K562 (cell line): Measurements from ENCODE around the gene KIF1A. TPM values are rescaled to one million over a fixed set of nuclear protein-coding genes. Genes with fewer than 3 reads are reported as not detected.

Experiments used
- ATAC-seq: fragments of 200-7000 bp; cut with Tn5 transposase; 3 replicates; pipeline ENCODE4 v1.9.1; 2020; ENCODE audit warnings: moderate library complexity
- BruUV-seq: library from RNA; stranded (reverse); fragments of 400-500 nt; replicated peaks from 2 replicates; lab custom pipeline; 2021; lab: Mats Ljungman, UMichigan
- CTCF ChIA-PET: fragments of 300-600 bp; formaldehyde crosslinking; extraction: SDS; loops from one replicate; lab custom pipeline; 2021; ENCODE audit warnings: low intra/inter-chr PET ratio; lab: Yijun Ruan, JAX
- POLR2A ChIA-PET: fragments of 300-600, 350-650 bp; sonication (Branson Sonifier 250); formaldehyde crosslinking; extraction: SDS; loops from one replicate; lab custom pipeline; 2021; ENCODE audit warnings: antibody characterized with exemption, inconsistent platforms; lab: Yijun Ruan, JAX
- DNase-seq, 4 experiments: peaks; one replicate each; pipeline versions ENCODE4 v3.0.0 to v3.0.0-alpha.2; 2011 to 2018; ENCODE audit warnings: low spot score in 3 of 4, mixed read lengths in 3 of 4; ENCODE audit errors: extremely low read depth in 1 of 4
- FAIRE-seq: peaks from 2 replicates; lab custom pipeline; 2011; peaks lifted over from hg19 to GRCh38; lab: Jason Lieb, UNC
- H2AFZ ChIP-seq: 2 replicates; pipeline ENCODE4 v1.6.0; 2011; ENCODE audit warnings: low read depth, low read length, control low read depth, inconsistent platforms
- H3K27ac ChIP-seq: fragments of 200-600 bp; 3 replicates; pipeline ENCODE4 v1.8.0; 2011; ENCODE audit warnings: low read depth, mild to moderate bottlenecking, control low read depth, inconsistent platforms, low read length, moderate library complexity, mixed read lengths; ENCODE audit errors: extremely low read depth
- H3K27me3 ChIP-seq, 2 experiments: fragments of 300-600 bp in 1 of 2; 2 replicates in 1 of 2; 3 replicates in 1 of 2; pipeline versions ENCODE4 v1.6.0 to v1.8.0; 2011; ENCODE audit warnings: inconsistent platforms in 2 of 2, low read length in 2 of 2, mild to moderate bottlenecking in 1 of 2, mixed read lengths in 1 of 2, moderate library complexity in 1 of 2; ENCODE audit not compliant: control insufficient read depth in 2 of 2, insufficient read depth in 2 of 2
- H3K36me3 ChIP-seq: fragments of 300-600 bp; 3 replicates; pipeline ENCODE4 v1.8.0; 2011; ENCODE audit warnings: mild to moderate bottlenecking, low read length, inconsistent platforms; ENCODE audit not compliant: control insufficient read depth, insufficient read depth
- H3K4me1 ChIP-seq, 2 experiments: fragments of 200-600 bp in 1 of 2; replicated peaks in 1 of 2; 2 replicates in 1 of 2; 3 replicates in 1 of 2; pipeline versions ENCODE4 v1.5.1 to v1.8.0; 2011; ENCODE audit warnings: inconsistent platforms in 2 of 2, low read length in 2 of 2, mild to moderate bottlenecking in 1 of 2, mixed read lengths in 1 of 2, moderate library complexity in 1 of 2; ENCODE audit not compliant: control insufficient read depth in 2 of 2, insufficient read depth in 2 of 2
- H3K4me2 ChIP-seq: 2 replicates; pipeline ENCODE4 v1.6.1; 2011; ENCODE audit warnings: low read length, control low read depth, inconsistent platforms, mixed read lengths; ENCODE audit not compliant: insufficient read depth
- H3K4me3 ChIP-seq: fragments of 200-600 bp; sonication (generic), shearing (Covaris generic); 2 replicates; pipeline ENCODE4 v1.5.1; 2016; ENCODE audit warnings: control low read depth, inconsistent platforms
- H3K79me2 ChIP-seq: fragments of 200-600 bp; 3 replicates; pipeline ENCODE4 v1.8.0; 2011; ENCODE audit warnings: low read length, inconsistent platforms; ENCODE audit not compliant: control insufficient read depth, insufficient read depth
- H3K9ac ChIP-seq, 2 experiments: 2 replicates each; pipeline versions ENCODE4 v1.6.0 to v1.6.1; 2011; ENCODE audit warnings: low read depth in 2 of 2, low read length in 2 of 2, control low read depth in 1 of 2, inconsistent platforms in 1 of 2, mild to moderate bottlenecking in 1 of 2, mixed read lengths in 1 of 2; ENCODE audit not compliant: insufficient read depth in 1 of 2
- H3K9me1 ChIP-seq: one replicate; pipeline ENCODE4 v1.6.0; 2011; ENCODE audit warnings: inconsistent platforms, mild to moderate bottlenecking, low read length, moderate library complexity; ENCODE audit not compliant: control insufficient read depth, insufficient read depth
- H3K9me3 ChIP-seq: replicated peaks from 2 replicates; pipeline ENCODE4 v1.5.1; 2011; ENCODE audit warnings: low read depth, low read length, inconsistent platforms; ENCODE audit not compliant: control insufficient read depth, insufficient read depth
- H4K20me1 ChIP-seq: replicated peaks from 2 replicates; pipeline ENCODE4 v1.6.1; 2011; ENCODE audit warnings: low read length, inconsistent platforms, mixed read lengths; ENCODE audit not compliant: control insufficient read depth, insufficient read depth
- CREB3L1 ChIP-seq: fragments of 450-650 bp; IDR thresholded peaks from 2 replicates; pipeline ENCODE4 v1.6.1; 2014; ENCODE audit warnings: low read depth, mild to moderate bottlenecking, moderate library complexity, borderline replicate concordance
- E2F5 ChIP-seq: sonication (generic); formaldehyde crosslinking; IDR thresholded peaks from 2 replicates; pipeline ENCODE4 v1.8.0; 2022; ENCODE audit warnings: mild to moderate bottlenecking, missing genetic modification reagents
- HDAC8 ChIP-seq: fragments of 450-650 bp; IDR thresholded peaks from 2 replicates; pipeline ENCODE4 v1.6.1; 2016; ENCODE audit warnings: mild to moderate bottlenecking, missing genetic modification characterization, moderate library complexity, missing compliant biosample characterization
- HMGN3 ChIP-seq: IDR thresholded peaks from 2 replicates; pipeline ENCODE4 v1.6.1; 2011; ENCODE audit warnings: borderline replicate concordance, low read depth, mild to moderate bottlenecking, mixed read lengths, low read length; ENCODE audit not compliant: insufficient read length; ENCODE audit errors: extremely low read depth
- KAT7 ChIP-seq: sonication (generic); formaldehyde crosslinking; IDR thresholded peaks from 2 replicates; pipeline ENCODE4 v1.8.0; 2022; ENCODE audit warnings: missing genetic modification reagents, mild to moderate bottlenecking, borderline replicate concordance
- KDM4B ChIP-seq, 2 experiments: fragments of 450-650 bp in 1 of 2; sonication (generic) in 1 of 2; IDR thresholded peaks; 2 replicates each; pipeline ENCODE4 v1.6.1; 2016 to 2017; ENCODE audit warnings: borderline replicate concordance in 2 of 2, antibody characterized with exemption in 1 of 2, low read depth in 1 of 2, mild to moderate bottlenecking in 1 of 2
- L3MBTL2 ChIP-seq: fragments of 450-650 bp; IDR thresholded peaks from 2 replicates; pipeline ENCODE4 v1.6.1; 2016; ENCODE audit warnings: mild to moderate bottlenecking, moderate library complexity
- MCM3 ChIP-seq: fragments of 450-650 bp; IDR thresholded peaks from 2 replicates; pipeline ENCODE4 v1.6.1; 2016
- SMARCC2 ChIP-seq: fragments of 450-650 bp; IDR thresholded peaks from 2 replicates; pipeline ENCODE4 v1.6.1; 2017; ENCODE audit warnings: antibody characterized with exemption, moderate library complexity, mild to moderate bottlenecking, low read depth
- TEAD2 ChIP-seq: fragments of 450-650 bp; IDR thresholded peaks from 2 replicates; pipeline ENCODE4 v1.6.1; 2016; ENCODE audit warnings: missing genetic modification characterization, control low read depth, missing compliant biosample characterization
- ZBTB1 ChIP-seq: sonication (generic); formaldehyde crosslinking; IDR thresholded peaks from 2 replicates; pipeline ENCODE4 v1.8.1; 2023; ENCODE audit warnings: missing genetic modification reagents, low read depth, mild to moderate bottlenecking, borderline replicate concordance
- ZNF354B ChIP-seq: fragments of 250-450 bp; sonication (Bioruptor Pico); IDR thresholded peaks from 2 replicates; pipeline ENCODE4 v1.4.0; 2020
- ZNF445 ChIP-seq: fragments of 250-450 bp; sonication (Bioruptor Pico); IDR thresholded peaks from 2 replicates; pipeline ENCODE4 v1.4.0; 2020; ENCODE audit warnings: low read depth, mild to moderate bottlenecking, moderate library complexity
- ZNF699 ChIP-seq: fragments of 250-450 bp; sonication (Bioruptor Pico); IDR thresholded peaks from 2 replicates; pipeline ENCODE4 v1.8.0; 2021; ENCODE audit warnings: mild to moderate bottlenecking, moderate library complexity; ENCODE audit not compliant: insufficient replicate concordance
- WGBS: fragments of 100-300 bp; shearing (Covaris generic); methylation state at CpG from one replicate; pipeline ENCODE4 v1.1.6; 2016; ENCODE audit warnings: low coverage, mixed read lengths; ENCODE audit not compliant: insufficient coverage; ENCODE audit errors: missing lambda C conversion rate; 5-methylcytosine and 5-hydroxymethylcytosine counted together
- in situ Hi-C: fragments of 300-500 bp; cut with MboI; formaldehyde crosslinking; loops from 4 replicates; pipeline ENCODE4 v1.15.0; 2018; ENCODE audit warnings: inconsistent platforms, mixed read lengths
- intact Hi-C: fragments of 100-400 bp; cut with micrococcal nuclease; formaldehyde crosslinking; loops from 2 replicates; pipeline ENCODE4 v1.14.2; 2022
- polyA plus RNA-seq, 8 experiments: library from polyadenylated mRNA; depleted of rRNA in 4 of 8; stranded (reverse) in 5 of 8; unstranded in 3 of 8; fragments of >200 nt; fragmentation: Nextera tagmentation in 2 of 8; fragmentation: Illumina TruSeq in 1 of 8; extraction: Ambion mirVana in 2 of 8; extraction: Trizol in 1 of 8; gene quantifications; 2 replicates each; pipeline versions ENCODE4 v1.2.1 to v1.2.3, GENCODE V29; 2011 to 2014; ENCODE audit warnings: inconsistent platforms in 1 of 8, missing spikeins in 1 of 8
- total RNA-seq, 7 experiments: library from RNA; depleted of rRNA in 6 of 7; stranded (reverse); fragments of >200 nt in 6 of 7; fragmentation: Illumina TruSeq in 2 of 7; extraction: Trizol in 2 of 7; gene quantifications; 2 replicates each; pipeline versions ENCODE4 v1.2.1 to v1.2.3, GENCODE V29; 2011 to 2021; ENCODE audit warnings: low replicate concordance in 1 of 7
- TF ChIP-seq, protein P1 (sequence below): fragments of 450-650 bp; formaldehyde crosslinking; IDR thresholded peaks from 2 replicates; pipeline ENCODE4 v1.4.0; 2022; ENCODE audit warnings: missing genetic modification characterization
- TF ChIP-seq, protein P2 (sequence below): fragments of 250-450 bp; sonication (Bioruptor Pico); IDR thresholded peaks from 2 replicates; pipeline ENCODE4 v1.4.0; 2020
- TF ChIP-seq, protein P3 (sequence below): fragments of 450-650 bp; formaldehyde crosslinking; IDR thresholded peaks from 2 replicates; pipeline ENCODE4 v1.4.0; 2020; ENCODE audit warnings: mild to moderate bottlenecking, mixed read lengths

The KIF1A gene
- total and polyA plus RNA-seq, 9 of the 15 experiments (the other 6 are each of a cell fraction or from before 2014, with no cell fraction given): 0.07 to 1.4 (median 0.45) TPM; not detected in 2

DNA sequence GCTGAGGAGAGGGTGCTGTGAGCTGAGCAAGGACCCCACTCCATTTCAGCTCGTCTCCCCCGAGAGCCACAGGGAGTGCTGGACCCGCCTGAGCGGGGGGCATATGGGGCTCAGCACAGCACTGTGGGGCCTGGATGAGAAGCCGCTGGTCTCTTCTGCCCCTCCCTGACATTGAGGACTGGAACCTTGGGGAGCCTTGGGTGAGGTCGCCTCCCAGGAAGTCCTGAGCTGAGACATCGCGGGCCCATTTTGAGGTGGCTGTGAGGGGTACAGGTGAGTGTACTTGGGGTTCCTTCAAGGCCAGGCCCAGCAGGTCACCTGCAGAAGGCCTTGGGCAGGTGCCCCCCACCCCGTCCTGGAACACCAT, 131.5 kb downstream of the KIF1A start:
- H3K4me3 ChIP-seq: no peak overlapping the region
- H3K9me1 ChIP-seq: no peaks in the 10 kb centered on the region
- CTCF ChIA-PET: no interaction called here
- peaks cover 0 to 33% of the 10 kb centered on the region in 2 experiments; a peak in 3 of 5 replicates for H3K27me3 ChIP-seq
- no peak overlapping the region for H2AFZ ChIP-seq
- no TSS peak for BruUV-seq
- H3K4me1 ChIP-seq: no peaks in the 10 kb centered on the region
- no peak for ATAC-seq
- H3K9ac ChIP-seq: no peak overlapping the region
- H3K36me3 ChIP-seq: no peaks in the 10 kb centered on the region
- WGBS: 0% methylated on average over 8 of the region's 9 CpGs
- H3K79me2 ChIP-seq: no peaks in the 10 kb centered on the region
- POLR2A ChIA-PET: no interaction called here
- no peak for FAIRE-seq
- no peak overlapping the region for H3K4me2 ChIP-seq
- no peaks in the 10 kb centered on the region; the same call in 1 of the 2 replicates for H4K20me1 ChIP-seq
- no peak overlapping the region for H3K27ac ChIP-seq
- in situ Hi-C loops (no loop called here), intact Hi-C loops (no loop called here)
- no peak for DNase-seq
- H3K9me3 ChIP-seq: no peaks in the 10 kb centered on the region
- TF ChIP-seq ZNF445 (no peak), HDAC8 (tag) (no peak), L3MBTL2 (no peak), TEAD2 (no peak), MCM3 (no peak), E2F5 (no peak), HMGN3 (no peak), ZNF699 (CRISPR knock-in tag) (no peak), ZBTB1 (CRISPR knock-in tag) (no peak), SMARCC2 (no peak), KAT7 (CRISPR knock-in tag) (no peak), ZNF354B (CRISPR knock-in tag) (no peak), CREB3L1 (no peak), KDM4B (IDR thresholded peaks at IDR 0.05; ENCODE audit: borderline replicate concordance in 2 of 2, low read depth in 1 of 2) (no peak)
- TF ChIP-seq, protein P1, sequence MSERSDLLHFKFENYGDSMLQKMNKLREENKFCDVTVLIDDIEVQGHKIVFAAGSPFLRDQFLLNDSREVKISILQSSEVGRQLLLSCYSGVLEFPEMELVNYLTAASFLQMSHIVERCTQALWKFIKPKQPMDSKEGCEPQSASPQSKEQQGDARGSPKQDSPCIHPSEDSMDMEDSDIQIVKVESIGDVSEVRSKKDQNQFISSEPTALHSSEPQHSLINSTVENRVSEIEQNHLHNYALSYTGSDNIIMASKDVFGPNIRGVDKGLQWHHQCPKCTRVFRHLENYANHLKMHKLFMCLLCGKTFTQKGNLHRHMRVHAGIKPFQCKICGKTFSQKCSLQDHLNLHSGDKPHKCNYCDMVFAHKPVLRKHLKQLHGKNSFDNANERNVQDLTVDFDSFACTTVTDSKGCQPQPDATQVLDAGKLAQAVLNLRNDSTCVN (CRISPR knock-in tag): no peak
- TF ChIP-seq, protein P2, sequence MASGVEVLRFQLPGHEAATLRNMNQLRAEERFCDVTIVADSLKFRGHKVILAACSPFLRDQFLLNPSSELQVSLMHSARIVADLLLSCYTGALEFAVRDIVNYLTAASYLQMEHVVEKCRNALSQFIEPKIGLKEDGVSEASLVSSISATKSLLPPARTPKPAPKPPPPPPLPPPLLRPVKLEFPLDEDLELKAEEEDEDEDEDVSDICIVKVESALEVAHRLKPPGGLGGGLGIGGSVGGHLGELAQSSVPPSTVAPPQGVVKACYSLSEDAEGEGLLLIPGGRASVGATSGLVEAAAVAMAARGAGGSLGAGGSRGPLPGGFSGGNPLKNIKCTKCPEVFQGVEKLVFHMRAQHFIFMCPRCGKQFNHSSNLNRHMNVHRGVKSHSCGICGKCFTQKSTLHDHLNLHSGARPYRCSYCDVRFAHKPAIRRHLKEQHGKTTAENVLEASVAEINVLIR (CRISPR knock-in tag): no peak
- TF ChIP-seq, protein P3, sequence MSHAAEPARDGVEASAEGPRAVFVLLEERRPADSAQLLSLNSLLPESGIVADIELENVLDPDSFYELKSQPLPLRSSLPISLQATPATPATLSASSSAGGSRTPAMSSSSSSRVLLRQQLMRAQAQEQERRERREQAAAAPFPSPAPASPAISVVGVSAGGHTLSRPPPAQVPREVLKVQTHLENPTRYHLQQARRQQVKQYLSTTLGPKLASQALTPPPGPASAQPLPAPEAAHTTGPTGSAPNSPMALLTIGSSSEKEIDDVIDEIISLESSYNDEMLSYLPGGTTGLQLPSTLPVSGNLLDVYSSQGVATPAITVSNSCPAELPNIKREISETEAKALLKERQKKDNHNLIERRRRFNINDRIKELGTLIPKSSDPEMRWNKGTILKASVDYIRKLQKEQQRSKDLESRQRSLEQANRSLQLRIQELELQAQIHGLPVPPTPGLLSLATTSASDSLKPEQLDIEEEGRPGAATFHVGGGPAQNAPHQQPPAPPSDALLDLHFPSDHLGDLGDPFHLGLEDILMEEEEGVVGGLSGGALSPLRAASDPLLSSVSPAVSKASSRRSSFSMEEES (CRISPR knock-in tag): no peak
